DND-41 (cell line): ENCODE results near the gene DNAJC3.

Experiments used
- ATAC-seq: fragments of 200-7000 bp; cut with Tn5 transposase; 3 replicates; pipeline ENCODE4 v1.9.1; 2021; ENCODE audit warnings: low read depth; ENCODE audit not compliant: insufficient read depth
- DNase-seq: peaks from one replicate; pipeline ENCODE4 v3.0.0-alpha.2; 2020
- H2AFZ ChIP-seq: 2 replicates; pipeline ENCODE4 v1.6.0; 2012; ENCODE audit warnings: low read depth, low read length
- H3K27ac ChIP-seq: 2 replicates; pipeline ENCODE4 v1.5.1; 2012; ENCODE audit warnings: low read length, inconsistent platforms
- H3K27me3 ChIP-seq: fragments of 200-600 bp; sonication (generic); 2 replicates; pipeline ENCODE4 v1.6.0; 2012; ENCODE audit warnings: low read length, mild to moderate bottlenecking, inconsistent platforms; ENCODE audit not compliant: insufficient read depth, poor library complexity
- H3K36me3 ChIP-seq: 2 replicates; pipeline ENCODE4 v1.5.1; 2012; ENCODE audit warnings: low read length, inconsistent platforms; ENCODE audit not compliant: insufficient read depth
- H3K4me1 ChIP-seq: 2 replicates; pipeline ENCODE4 v1.5.1; 2012; ENCODE audit warnings: mild to moderate bottlenecking, low read length; ENCODE audit not compliant: insufficient read depth
- H3K4me2 ChIP-seq: 2 replicates; pipeline ENCODE4 v1.6.0; 2012; ENCODE audit warnings: mild to moderate bottlenecking, moderate library complexity, low read length, inconsistent platforms; ENCODE audit not compliant: insufficient read depth
- H3K4me3 ChIP-seq, 2 experiments: fragments of 200-600 bp in 1 of 2; shearing (Covaris generic) in 1 of 2; 2 replicates each; pipeline ENCODE4 v1.5.1; 2012 to 2016; ENCODE audit warnings: inconsistent platforms in 2 of 2, low read length in 2 of 2, mild to moderate bottlenecking in 2 of 2, low read depth in 1 of 2, moderate library complexity in 1 of 2
- H3K79me2 ChIP-seq: 2 replicates; pipeline ENCODE4 v1.6.0; 2012; ENCODE audit warnings: low read length, inconsistent platforms; ENCODE audit not compliant: insufficient read depth
- H3K9ac ChIP-seq: 2 replicates; pipeline ENCODE4 v1.6.0; 2012; ENCODE audit warnings: low read depth, mild to moderate bottlenecking, inconsistent platforms, low read length, moderate library complexity
- H3K9me3 ChIP-seq: 2 replicates; pipeline ENCODE4 v1.5.1; 2012; ENCODE audit warnings: low read length, moderate library complexity, mild to moderate bottlenecking, inconsistent platforms; ENCODE audit not compliant: insufficient read depth, severe bottlenecking
- H4K20me1 ChIP-seq: 2 replicates; pipeline ENCODE4 v1.6.0; 2012; ENCODE audit warnings: low read length; ENCODE audit not compliant: insufficient read depth
- EZH2 ChIP-seq: IDR thresholded peaks from 3 replicates; pipeline ENCODE4 v1.6.1; 2012; ENCODE audit warnings: borderline replicate concordance, low read depth, mild to moderate bottlenecking, moderate library complexity, low read length, inconsistent platforms; ENCODE audit not compliant: severe bottlenecking
- TF ChIP-seq, protein P1 (sequence below): IDR thresholded peaks from 2 replicates; pipeline ENCODE4 v1.5.1; 2012; ENCODE audit warnings: borderline replicate concordance, low read length, moderate library complexity, mild to moderate bottlenecking; ENCODE audit not compliant: poor library complexity, severe bottlenecking; ENCODE audit errors: extremely low read depth

Gene DNAJC3

DNA sequence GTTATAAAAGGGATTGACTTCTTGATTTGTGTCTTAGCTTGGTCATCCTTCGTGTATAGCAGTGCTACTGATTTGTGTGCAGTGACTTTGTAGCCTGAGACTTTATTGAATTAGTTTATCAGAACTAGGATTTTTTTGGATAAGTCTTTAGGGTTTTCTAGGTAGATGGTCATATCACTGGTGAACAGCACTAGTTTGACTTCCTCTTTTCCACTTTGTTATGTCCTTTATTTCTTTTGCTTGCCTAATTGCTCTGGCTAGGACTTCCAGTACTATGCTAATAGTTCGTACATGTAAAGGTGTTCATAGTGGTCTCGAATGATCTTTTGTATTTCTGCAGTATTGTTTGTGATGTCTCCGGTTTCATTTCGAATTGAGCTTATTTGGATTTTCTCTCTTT is 145.4 kb downstream of the DNAJC3 start:
- H3K9me3 ChIP-seq = no peaks in the 10 kb centered on the region
- no peak overlapping the region for H3K4me3 ChIP-seq
- no peak overlapping the region for H3K27ac ChIP-seq
- ATAC-seq (no peak), DNase-seq (no peak)
- H3K9ac ChIP-seq = no peak overlapping the region
- no peak overlapping the region for H3K4me2 ChIP-seq
- no peaks in the 10 kb centered on the region for H3K36me3 ChIP-seq
- H2AFZ ChIP-seq = no peak overlapping the region
- TF ChIP-seq EZH2 = no peak
- TF ChIP-seq, protein P1, sequence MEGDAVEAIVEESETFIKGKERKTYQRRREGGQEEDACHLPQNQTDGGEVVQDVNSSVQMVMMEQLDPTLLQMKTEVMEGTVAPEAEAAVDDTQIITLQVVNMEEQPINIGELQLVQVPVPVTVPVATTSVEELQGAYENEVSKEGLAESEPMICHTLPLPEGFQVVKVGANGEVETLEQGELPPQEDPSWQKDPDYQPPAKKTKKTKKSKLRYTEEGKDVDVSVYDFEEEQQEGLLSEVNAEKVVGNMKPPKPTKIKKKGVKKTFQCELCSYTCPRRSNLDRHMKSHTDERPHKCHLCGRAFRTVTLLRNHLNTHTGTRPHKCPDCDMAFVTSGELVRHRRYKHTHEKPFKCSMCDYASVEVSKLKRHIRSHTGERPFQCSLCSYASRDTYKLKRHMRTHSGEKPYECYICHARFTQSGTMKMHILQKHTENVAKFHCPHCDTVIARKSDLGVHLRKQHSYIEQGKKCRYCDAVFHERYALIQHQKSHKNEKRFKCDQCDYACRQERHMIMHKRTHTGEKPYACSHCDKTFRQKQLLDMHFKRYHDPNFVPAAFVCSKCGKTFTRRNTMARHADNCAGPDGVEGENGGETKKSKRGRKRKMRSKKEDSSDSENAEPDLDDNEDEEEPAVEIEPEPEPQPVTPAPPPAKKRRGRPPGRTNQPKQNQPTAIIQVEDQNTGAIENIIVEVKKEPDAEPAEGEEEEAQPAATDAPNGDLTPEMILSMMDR = no peak
- no peaks in the 10 kb centered on the region for H3K79me2 ChIP-seq
- no peaks in the 10 kb centered on the region for H4K20me1 ChIP-seq
- no peaks in the 10 kb centered on the region for H3K4me1 ChIP-seq
- H3K27me3 ChIP-seq = peaks cover 9% of the 10 kb centered on the region

DNA sequence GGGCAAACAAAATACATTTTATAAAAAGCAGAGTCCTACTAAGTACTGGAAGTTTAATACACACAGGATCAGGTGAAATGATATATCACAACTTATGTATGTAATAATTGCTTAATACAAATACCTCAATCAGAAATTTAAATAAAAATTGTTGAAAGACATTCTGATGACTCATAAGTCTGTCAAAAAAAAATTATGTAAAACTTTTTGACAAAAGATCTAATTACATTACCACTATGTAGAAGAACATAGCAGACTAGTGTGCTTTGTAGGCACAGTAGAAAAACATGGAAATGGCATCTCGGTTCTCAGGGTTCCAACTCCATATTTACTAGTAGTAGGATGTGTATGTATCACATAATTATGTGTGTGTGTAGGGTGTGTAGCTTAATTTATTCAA is 156.2 kb downstream of the DNAJC3 start:
- Histone ChIP-seq H3K9ac (no peak overlapping the region), H2AFZ (no peak overlapping the region), H3K36me3 (no peaks in the 10 kb centered on the region), H3K4me1 (no peaks in the 10 kb centered on the region), H3K4me2 (no peak overlapping the region), H3K4me3 (no peak overlapping the region), H3K9me3 (no peaks in the 10 kb centered on the region), H3K79me2 (no peaks in the 10 kb centered on the region), H4K20me1 (no peaks in the 10 kb centered on the region), H3K27ac (no peak overlapping the region), H3K27me3 (no peaks in the 10 kb centered on the region)
- TF ChIP-seq EZH2 = no peak
- TF ChIP-seq, protein P1 = no peak
- no peak for ATAC-seq
- DNase-seq = no peak

DNA sequence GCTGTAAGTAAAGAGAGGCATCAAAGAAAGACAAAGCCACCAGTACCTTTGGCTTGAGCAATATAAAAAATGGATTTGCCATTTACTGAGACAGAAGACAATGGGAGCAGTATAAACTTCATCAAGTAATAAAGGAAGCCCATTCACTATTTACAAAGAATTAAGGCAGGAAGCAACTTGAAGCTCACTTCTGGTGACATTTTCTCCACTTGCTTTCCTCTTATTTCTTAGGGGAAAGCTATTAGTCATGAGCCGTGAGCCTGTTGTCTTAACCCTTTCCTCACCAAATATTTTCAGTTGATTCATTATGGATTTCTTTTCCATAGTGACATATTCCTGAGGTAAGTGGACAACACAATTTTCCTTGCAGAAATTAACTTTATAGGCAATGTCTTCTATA is 156.8 kb downstream of the DNAJC3 start:
- H3K36me3 ChIP-seq = no peaks in the 10 kb centered on the region
- ATAC-seq (no peak), DNase-seq (no peak)
- no peak overlapping the region for H3K27ac ChIP-seq
- no peak overlapping the region for H3K4me3 ChIP-seq
- no peaks in the 10 kb centered on the region for H3K4me1 ChIP-seq
- H3K4me2 ChIP-seq = no peak overlapping the region
- no peaks in the 10 kb centered on the region for H3K79me2 ChIP-seq
- H4K20me1 ChIP-seq = no peaks in the 10 kb centered on the region
- TF ChIP-seq, protein P1 = no peak
- no peak for TF ChIP-seq EZH2
- H3K9me3 ChIP-seq = no peaks in the 10 kb centered on the region
- no peaks in the 10 kb centered on the region for H3K27me3 ChIP-seq
- no peak overlapping the region for H3K9ac ChIP-seq
- no peak overlapping the region for H2AFZ ChIP-seq
